GM19240 (cell line): ENCODE data around the gene BFSP2.

ENCODE experiments used
- DNase-seq: peaks from one replicate; pipeline ENCODE4 v3.0.0; 2011; ENCODE audit warnings: low spot score; ENCODE audit not compliant: insufficient read length

The BFSP2 gene

GRCh38 chr3:133418361-133418760 is 18.5 kb downstream of the BFSP2 start:
- DNase-seq, result no peak

DNA sequence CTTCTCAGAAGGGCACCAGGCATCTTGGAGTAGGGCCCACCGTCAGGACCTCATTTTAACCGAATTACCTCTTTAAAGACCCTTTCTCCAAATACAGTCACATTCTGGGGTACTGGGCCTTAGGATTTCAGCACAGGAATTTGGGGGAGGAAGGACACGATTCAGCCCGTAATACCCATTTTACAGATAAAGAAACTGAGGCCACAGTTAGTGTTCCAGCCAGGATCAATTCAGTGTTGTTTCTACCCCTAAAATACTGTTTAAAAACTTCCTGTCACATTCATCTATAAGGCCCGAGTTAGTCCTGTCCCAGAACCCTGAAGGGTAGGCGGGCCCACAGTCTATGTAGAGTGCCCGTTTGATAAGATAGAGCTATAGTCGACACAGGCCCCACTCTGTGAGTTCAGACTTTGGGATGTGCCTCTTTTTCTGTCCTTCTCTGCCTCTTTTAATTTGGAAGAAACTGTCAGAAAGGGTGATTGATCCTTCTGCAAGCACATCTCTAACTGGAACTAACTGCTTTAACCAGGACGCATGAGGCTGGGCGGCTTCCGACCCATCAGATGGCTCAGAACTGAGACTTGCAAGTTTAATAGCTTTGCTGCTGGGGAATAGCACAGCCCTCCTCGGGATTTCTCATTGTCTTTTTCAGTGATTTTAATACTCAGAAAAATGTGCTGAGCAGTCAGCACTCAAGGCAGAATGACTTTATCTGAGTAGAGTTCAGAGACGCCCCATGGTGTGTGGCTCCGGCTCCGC is 19.5 kb downstream of the BFSP2 start:
- no peak for DNase-seq

DNA sequence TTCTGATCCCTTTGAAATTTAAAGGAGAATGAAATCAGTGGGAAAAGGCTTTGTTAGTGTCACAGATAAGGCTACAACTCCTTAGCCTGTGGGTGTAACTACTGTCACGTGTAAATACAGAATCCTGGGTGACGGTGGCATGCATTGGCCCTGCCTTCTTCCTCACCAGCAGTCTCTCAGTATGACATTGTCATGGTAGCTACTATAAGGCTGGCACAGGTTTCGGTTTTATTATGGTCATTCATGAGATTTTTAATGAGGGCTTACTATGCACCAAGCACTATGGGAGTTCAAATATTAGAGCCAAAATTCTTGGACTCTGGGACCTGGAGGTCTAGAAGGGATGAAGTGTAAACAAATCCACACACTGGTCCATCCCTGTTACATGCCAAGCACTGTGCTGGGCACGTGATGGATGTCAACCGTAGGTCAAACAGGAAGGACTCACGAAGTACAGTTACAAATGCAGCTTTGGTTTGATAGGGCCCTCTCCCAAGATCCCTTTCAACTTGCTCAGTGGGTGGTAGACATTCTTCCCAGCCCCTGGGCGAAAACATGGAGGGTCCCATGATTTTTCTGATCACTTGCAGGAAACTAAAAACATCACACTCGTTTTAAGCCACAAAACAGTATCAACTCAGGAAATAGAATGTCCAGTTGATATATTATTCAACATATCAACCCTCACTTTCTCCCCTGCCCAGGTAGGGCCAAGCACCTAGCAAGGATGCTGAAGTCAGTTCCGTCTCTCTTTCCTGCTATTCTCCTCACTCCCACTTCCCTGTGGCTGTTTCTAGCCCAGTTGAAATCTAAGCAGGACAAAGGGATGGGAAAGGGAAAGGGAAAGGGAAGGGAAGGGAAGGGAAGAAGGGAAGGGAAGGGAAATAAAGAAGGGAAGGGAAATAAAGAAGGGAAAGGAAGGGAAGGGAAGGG is 25.3 kb downstream of the BFSP2 start:
- DNase-seq, result no peak

- no peak for DNase-seq
These were observed 26.0 kb downstream of the BFSP2 start for GRCh38 chr3:133425898-133426297.

GRCh38 chr3:133426721-133427120 is 26.9 kb downstream of the BFSP2 start:
- DNase-seq, result no peak

DNA sequence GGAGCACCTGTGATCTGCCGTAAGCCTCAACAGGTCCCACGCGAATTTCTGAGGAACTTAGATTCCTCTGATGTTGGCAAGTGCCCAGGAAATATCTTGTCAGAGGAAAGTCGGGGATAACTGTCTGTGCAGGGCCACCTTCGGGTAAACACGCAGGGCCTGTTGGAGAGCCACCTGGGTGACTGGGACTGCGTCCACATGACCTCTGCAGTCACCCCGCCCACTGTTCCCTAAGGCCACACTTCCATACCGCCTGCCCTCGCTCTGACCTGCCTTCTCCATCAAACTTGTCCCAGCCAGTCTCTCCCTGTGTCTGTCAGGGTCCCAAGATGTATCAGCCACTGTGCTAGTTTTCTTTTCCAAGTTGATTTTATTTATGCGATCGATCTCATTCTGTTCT is 28.7 kb downstream of the BFSP2 start:
- no peak for DNase-seq

- no peak for DNase-seq
These were observed 29.2 kb downstream of the BFSP2 start for GRCh38 chr3:133429063-133429462.

DNA sequence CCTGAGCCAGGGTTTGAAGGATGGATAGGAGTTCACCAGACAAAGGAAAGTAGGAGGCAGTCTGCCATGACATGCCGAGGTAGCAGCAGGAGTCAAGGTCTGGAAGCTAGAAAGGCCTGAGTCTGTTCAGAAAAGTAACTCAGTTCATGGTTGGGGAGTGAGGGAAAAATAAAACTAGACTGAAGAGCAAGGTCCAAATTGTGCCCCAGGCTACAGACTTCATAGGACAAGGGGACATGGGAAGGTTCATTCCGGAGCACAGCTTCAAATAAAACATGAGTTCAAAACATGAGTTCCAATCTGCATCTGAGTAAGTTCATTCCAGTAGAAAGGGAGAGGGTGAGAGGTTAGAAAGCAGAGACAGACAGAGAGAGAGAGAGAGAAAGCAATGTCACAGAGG is 39.7 kb downstream of the BFSP2 start:
- DNase-seq, result no peak

DNA sequence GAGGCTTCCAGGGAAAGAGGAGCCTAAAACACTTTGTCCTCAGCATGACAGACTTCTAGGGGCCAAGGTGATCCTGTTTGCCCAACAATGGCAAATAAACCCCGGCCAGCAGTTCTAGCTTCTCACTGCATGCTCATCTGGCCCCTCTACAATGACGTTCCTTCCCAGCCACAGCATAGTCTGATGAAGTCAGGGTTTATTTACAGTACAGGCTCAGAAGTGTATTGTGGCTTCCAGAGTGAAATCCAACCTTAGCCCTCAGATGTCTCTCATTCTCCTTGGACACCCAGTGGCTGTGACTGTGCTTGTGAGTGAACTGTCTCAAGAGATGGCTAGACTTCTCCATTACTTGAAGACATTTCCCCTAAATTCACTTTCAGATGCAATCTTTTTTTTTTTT is 40.8 kb downstream of the BFSP2 start:
- no peak for DNase-seq

DNA sequence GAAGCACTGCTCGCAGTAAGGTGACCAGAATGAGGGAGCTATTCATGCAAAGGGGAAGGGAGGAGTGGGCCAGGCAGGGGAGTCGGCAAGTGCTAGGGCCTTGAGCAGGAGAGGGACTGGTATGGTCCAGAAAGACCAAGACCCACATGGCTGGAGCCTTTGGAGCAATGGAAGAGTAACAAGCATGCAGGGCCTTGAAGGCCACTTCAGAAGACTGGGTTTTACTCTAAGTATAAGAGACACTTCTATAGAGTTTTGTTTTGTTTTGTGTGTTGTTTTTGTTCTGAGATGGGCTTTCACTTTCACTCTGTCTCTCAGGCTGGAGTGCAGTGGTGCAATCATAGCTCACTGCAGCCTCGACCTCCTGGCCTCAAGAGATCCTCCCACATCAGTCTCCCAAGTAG is 42.0 kb downstream of the BFSP2 start:
- DNase-seq, result no peak

DNA sequence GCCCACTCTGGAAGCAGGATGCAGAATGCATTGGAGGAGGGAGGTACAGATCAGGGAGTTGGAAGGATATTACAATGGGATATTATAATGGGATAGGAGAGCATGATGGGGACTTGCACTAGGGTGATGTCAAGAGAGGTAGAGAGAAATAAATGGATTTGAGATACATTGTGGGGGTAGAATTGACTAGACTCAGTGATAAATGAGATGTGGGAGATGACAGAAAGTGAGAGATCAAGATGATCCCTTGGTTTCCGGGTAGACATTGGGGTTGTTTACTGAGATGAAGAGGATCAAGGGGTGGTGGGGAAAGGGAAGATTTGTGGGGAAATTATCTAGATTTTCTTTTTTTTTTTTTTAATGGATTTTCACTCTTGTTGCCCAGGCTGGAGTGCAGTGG is 42.7 kb downstream of the BFSP2 start:
- DNase-seq, result no peak

DNA sequence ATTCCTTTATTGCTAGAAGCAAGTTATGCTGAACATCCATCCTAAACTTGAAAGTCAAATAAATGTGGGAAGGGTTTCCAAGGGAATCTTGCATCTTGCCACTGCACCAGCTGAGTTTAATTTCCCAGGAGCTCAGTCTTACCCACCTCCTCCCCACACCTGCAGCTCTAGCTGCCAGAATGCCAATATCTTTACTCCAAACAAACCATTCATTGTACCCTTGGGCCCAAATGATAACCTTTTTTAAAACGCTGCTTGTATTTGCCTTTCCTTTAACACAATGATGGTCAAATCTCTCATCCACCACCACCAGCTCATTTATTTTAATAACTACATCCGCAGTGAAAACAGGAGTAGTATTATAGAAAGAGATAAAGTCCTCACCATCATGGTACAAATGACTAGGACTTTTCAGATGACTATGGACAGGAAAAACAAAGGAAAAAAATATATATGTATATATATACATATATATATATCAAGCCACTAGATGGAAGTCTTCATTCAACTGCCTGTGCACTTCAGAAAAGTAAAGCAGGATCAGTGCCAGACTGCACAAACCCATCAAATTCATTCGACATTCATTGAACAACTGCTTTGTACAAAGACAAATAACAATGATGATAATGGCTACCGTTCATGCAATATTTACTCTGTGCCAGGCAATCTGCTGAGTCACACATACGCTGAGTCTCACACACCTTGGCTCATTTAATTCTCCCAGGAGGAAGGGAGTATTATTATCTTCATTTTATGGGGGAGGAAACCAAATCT is 44.0 kb downstream of the BFSP2 start:
- DNase-seq, result no peak

DNA sequence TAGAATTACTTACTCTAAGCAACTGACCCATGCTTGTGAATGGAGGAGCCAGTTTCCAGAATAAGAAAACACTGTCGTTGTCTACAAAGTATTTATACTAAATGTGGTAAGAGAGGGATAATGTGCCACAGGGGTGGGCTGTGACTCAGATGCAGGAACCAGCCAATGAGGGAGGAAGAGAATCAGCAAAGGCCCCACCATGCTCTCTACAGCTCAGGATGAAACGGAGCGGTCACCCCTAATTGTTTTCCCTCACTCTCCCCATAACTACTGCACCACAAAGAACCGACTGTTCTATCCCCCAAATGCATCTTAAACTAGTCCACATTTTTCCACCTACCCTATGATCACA is 44.5 kb downstream of the BFSP2 start:
- no peak for DNase-seq

DNA sequence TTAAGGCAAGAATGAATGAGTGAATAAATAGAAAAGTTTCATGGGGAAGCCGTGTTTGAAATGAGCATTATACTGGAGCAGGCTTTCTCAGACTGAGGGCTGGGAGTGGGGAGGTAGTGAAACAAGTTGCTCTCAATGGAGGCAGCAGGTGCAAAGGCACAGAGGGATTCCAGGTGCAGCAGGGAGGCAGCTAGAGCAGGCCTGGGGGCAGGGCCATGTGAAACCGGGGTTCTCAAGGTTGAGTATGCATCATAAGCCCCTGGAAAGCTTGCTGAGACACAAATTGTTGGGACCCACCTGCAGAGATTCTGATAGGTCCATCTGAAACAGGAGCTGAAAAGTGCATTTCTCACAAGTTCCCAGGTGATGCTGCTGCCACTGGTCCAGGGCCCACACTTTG is 45.3 kb downstream of the BFSP2 start:
- DNase-seq, result no peak

DNA sequence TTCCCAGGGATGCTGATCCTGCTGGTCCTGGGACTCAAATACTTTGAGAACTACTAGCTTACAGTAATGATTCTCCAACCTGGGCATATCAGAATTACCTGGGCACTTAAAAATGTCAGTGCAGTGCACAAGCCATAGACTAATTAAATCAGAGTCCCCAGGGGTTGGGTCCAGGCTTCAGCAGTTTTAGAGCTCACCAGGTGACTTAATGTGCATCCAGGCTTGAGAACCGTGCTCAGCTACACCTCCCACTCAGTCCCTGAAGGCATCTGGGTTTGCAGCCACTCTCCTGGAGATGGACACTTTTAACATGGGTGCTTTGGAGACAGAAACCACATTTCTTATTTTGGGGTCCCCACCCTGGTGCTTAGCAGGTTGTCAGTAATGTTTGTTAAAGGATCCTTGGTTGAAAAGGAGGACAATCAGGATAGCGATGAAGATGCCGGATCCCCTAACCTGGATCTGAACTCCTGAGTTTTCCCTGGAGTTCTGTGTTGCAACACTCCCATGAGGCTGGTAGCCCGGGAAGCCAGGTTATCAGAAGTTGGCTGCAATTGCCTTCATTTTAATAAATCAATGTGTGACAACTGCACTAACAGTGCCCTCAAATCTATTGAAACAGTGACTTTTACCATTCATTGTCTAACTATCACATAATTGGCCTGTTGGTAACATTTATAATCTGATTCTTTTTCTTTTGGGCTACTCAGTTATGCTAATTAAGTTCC is 48.1 kb downstream of the BFSP2 start:
- DNase-seq, result no peak

DNA sequence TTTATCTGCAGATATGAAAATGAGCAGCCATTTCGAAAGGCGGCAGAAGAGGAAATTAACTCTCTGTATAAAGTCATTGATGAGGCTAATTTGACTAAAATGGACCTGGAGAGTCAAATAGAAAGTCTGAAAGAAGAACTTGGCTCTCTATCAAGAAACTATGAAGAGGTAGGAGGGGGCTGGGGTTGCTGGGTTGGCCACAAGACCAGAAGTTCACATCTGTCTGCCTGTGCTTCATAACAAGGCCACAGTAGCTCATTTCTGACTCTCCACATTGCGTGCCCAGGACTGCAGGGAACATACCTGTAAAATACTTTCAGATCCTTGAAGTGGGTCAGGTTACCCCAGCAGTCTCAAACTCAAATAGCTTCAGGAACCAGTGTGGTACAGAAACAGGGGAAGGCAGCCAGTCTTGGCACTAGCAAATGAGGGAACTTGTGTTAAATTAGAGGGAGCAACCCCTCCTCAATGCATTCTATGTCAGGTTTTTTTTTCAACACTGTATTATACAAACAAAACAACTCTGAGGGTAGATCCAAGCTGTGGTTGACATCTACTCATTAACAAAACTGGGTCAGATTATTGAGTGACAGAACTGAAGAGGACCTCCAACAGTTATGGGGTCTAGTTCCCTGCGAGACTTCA is 48.7 kb downstream of the BFSP2 start:
- DNase-seq, result peak; percentile 70

- no peak for DNase-seq
These were observed 51.5 kb downstream of the BFSP2 start for GRCh38 chr3:133451309-133451708.

DNA sequence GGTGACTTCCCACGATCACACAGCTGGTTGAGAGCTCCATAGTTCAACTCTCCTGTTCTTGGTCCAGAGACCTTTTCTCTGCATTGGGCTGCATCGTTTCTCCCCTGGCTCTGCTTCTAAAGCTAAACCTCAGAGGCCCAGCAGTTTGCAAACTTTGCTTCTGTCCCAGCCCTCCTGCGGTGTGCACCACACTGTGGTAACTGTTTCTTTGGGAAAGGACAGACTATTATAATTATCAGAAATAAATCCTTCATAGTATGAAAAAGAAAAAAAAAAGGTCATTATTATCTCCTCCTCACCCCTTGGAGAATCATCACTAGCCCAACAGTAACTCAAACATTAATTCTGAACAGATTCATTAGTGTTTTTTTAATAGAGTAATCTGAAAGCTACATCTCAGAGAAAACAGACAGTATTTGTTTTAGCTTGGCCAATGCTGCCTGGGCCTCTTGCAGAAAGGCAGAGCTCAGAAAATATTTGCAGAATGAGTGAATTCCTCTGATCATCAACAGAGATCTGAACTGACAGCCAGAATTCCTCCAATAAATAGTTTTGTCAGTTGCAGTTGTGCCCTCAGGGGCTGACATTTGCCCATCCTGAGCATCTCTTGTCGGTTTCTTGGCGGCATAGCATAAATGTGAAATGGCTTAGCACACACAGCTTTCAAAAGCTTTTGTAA is 52.9 kb downstream of the BFSP2 start:
- DNase-seq, result no peak

- no peak for DNase-seq
These were observed 53.5 kb downstream of the BFSP2 start for GRCh38 chr3:133453383-133453782.

GRCh38 chr3:133455281-133455680 is 55.4 kb downstream of the BFSP2 start:
- no peak for DNase-seq
